Activated T-cell treated with anti-CD3 and anti-CD28 coated beads for 48 hours (primary cell): ENCODE data around the gene ZC3H6.
"Not testable (repeated sequence)": the region's sequence is repeated elsewhere in the genome, so short reads cannot be mapped to it uniquely, and the experiment has no call there.

ENCODE experiments used
- DNase-seq: peaks from one replicate; pipeline ENCODE4 v3.0.0-alpha.2; 2020; ENCODE audit warnings: low read depth

ZC3H6 gene

DNA sequence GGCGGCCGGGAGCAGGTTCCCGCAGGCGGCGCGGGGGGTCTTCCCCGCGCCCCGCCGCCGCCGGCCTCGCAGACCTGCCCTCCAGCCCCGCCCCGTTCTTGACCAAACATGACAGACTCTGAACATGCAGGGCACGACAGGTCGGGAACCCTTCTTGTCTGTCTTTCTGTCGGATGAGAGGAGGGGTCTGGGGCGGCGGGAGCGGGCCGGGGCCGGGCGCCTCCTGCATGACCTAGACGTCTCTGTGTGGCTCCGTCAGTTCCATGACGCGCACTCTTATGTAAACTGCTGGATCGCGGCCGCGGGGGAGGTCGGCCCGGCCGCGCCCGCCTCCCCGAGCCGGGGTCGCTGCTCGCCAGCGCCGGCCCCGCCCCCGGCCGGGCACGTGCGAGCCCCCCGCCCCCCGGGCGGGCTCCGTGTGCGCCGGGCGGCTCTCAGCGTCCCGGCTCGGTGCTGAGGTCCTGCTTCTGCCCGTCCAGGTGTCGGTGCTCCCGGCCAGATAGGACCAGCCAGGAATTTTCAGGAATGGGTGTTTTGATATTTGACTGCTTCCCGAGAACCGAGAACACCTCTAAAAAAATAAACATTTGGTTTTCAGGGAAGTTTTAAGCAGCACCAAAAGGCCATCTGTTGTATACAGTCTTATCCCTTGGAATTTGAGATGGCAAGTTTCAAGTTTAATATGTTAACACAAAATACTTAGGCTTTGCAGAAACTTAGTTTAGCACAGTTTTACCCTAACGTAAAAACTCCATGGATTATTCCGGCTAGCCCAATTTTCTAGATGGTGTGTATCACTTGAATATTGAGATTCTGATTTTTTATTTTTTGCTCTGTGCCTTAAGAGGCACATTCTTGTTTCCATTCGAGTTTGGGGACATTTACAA is 733 bp downstream of the ZC3H6 start:
- peak; percentile 75 for DNase-seq

GRCh38 chr2:112276954-112277353 is 1.6 kb downstream of the ZC3H6 start:
- DNase-seq: no peak

DNA sequence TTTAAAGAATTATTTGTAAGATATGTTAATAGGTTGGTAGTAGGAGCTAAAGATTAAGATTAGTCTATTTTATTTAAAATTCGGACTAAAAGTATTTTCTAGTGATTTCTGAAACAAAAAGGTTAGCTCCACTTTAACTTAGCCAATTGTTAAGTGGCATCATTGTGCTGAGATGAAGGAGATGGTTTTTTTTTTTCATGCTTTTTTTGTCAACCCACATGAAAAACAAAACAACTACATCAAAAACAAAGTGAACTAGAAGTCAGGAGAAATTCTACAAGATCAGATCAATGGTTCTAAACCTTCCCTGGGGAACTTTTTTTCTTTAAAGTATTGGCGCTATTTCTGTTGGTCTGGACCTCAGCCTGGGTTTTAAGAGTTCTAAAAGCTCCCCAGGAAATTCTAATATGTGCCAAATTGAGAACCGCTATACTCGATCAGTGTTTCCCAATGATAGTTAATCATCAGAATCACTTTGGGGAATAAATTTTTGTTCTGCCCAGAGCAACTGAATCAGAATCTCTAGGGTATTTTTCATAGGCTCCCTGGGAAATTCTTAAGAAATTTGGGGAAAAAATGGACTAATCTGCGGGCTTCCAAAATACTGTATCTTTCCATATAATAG is 2.3 kb downstream of the ZC3H6 start:
- DNase-seq: no peak

DNA sequence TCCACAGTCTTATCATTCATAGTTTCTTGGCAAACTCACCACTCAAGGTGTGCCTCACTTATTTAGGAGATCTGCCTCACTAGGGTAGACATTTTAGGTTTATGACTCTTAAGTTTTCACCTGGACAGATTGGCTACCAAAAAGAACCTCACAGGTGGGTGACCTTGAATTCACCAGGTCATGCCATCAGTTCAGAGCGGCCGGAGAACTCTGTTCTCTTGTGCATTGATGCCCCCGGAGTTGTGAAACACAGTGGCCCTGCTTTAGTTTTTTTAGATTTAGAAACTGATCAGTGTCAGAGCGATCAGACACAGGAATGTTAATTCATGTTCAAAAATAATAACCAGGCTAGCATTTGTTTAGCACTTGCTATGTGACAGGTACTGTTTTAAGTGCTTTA is 6.7 kb downstream of the ZC3H6 start:
- DNase-seq: not testable (repeated sequence)

GRCh38 chr2:112283535-112283934 is 8.1 kb downstream of the ZC3H6 start:
- DNase-seq: not testable (repeated sequence)

DNA sequence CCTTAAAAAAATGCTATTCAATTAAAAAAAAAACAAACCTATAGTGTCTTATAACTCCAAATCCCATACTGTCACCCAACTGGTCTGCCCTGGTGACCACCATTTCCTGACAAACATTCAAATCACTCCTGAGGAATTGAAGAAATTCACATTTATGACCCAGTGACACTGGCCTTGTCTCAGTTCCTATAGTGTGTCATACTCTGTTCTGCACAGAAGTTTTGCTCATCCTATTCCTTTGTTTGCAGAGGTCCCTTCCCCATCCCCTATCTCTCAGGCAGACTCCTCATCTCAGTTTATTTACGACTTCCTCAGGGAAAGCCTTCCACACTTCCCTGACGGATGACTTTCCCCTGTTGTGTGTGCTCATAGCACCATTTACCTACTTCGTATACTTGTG is 14.7 kb downstream of the ZC3H6 start:
- no peak for DNase-seq

- no peak for DNase-seq
These were observed 15.3 kb downstream of the ZC3H6 start for GRCh38 chr2:112290648-112291047.

DNA sequence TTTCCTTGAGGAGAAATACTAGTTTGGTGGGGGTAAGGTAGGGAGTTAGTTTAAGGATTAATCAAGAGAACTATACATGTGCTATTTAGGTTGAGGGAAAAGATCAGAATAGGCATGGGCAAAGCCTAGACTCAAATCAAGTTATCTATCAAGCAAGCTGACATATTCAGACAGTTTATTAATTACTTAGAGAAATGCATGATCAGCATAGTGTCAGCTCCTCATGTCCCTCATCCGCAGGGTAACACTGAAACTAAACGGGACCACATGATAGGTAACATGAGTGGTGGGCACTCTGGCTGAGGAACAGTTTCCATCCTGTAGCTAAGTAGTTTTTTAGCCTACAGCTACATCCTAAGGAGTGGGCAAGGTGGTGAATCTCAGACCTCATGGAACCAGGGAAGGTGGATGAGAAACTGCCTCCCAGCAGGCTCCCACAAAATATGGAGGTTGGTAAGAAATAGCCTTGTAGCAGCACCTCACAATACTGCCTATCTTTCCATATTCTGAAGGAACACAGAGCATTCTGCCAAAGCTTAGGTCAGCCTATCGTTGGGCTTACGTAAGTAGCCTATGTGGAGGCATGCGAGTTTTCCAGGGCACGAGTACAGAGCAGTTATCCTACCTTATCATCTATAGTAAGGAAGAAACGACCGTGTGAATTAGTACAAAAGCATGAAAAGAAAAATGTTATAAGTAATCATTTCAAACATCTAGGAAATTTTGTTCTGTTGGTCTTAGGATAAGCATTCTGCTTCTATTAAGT is 18.4 kb downstream of the ZC3H6 start:
- DNase-seq: no peak

- no peak for DNase-seq
These were observed 20.1 kb downstream of the ZC3H6 start for GRCh38 chr2:112295407-112296078.

DNA sequence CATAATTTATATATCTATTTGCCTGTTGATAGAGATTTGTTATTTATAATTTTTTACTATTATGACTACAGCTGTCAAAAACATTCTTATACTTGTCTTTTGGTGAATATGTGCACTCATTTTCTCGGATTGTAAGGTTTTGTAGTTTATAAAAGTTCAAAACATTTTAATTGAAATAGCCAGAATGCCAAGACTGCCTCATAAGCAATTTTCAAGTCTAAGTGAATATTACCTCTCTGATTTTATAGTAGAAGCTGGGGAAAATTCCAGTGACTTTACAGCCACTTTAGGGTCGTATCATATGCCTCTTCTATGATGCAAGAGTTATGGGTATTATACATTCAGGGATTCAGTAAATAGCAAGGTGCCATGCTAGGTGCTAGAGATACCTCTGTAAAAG is 21.0 kb downstream of the ZC3H6 start:
- DNase-seq: no peak

DNA sequence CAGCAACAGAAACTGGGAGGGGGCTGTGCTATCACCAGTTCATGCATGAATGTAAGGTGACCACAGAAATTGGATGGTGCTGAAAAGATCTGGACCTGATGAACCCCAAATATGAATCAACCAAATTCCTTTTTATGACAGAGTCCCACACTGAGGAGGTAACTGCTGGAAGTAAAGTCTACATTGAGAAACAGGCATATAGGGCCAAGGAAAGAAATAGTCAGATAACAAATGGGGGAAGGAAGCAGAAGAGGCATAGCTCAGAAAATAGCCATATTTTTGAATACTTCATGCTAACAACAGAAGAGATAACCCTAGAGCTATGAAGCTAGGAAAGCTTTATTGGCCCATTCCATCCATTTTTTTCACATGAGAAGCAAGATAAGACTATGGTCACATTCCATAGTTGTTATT is 25.8 kb downstream of the ZC3H6 start:
- no peak for DNase-seq

GRCh38 chr2:112301973-112302372 is 26.6 kb downstream of the ZC3H6 start:
- no peak for DNase-seq

DNA sequence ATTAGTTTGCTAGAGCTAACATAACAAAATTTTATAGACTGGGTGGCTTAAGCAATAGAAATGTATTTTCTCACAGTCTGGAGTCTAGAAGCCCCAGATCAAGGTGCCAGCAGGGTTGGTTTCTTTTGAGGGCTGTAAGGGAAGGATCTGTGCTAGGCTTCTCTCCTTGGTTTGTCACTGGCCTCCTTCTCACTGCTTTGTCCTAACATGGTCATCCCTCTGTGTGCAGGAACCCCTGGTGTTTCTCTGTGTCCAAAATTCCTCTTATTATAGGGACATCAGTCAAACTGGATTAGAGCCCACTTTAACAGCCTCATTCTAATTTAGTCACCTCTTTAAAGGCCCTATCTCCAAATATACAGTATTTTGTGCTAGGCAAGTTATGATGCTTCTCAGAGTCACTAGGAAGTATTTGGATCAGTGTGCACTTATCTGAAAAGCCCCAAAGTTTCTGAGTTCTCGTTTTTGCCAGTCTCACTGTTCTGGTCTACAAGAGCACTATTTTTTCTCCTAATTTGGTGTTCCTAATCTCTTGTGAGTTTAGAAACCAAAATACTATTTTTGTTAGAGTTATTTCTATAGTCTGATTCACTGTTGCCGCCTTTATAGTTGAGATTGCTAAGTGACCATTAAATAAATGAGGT is 29.0 kb downstream of the ZC3H6 start:
- DNase-seq: no peak

GRCh38 chr2:112305132-112305531 is 29.7 kb downstream of the ZC3H6 start:
- DNase-seq: no peak

GRCh38 chr2:112310906-112311305 is 35.5 kb downstream of the ZC3H6 start:
- no peak for DNase-seq

- DNase-seq: no peak
These were observed 36.5 kb downstream of the ZC3H6 start for GRCh38 chr2:112311932-112312331.

- DNase-seq: no peak
These were observed 37.4 kb downstream of the ZC3H6 start for GRCh38 chr2:112312821-112313220.

- no peak for DNase-seq
These were observed 39.5 kb downstream of the ZC3H6 start for GRCh38 chr2:112314856-112315255.

DNA sequence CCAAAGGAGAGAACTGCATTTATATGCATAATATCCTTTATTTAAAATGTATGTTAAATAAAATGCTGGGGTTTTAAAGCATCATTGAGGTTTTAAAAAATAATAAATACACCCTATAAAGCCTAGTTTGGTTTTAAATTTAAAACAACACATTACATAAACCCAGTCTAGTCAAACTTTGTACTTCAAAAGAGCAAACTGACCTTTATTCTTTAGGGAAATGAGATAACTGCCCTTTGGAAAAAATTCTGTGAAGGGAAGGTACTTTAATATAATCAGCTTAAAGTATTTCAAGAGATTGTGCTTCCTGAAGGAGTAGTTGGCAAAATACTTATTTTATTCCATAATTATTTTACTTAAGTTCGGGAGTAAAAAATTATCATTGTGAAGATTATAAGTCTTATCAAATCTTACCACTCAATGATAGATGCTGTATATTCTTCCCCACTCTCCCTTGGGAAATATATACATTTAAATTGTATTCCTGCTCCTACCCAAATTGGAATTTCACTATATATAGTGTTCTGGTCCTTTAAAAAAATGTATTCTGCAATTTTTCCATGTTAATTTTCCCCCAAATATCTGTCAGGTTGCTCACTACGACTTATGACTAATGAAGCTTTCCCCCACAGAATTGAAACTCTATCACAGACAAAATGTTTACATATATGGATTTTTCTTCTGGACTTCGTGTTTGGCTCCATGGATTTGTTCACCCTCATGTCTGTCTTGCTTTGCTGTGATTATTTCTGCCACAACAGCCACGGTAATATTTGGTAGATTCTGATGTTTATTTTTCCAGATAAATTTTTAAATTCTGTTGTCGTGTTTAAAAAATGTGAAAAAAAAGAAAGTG is 42.1 kb downstream of the ZC3H6 start:
- DNase-seq: no peak

GRCh38 chr2:112318515-112318914 is 43.1 kb downstream of the ZC3H6 start:
- DNase-seq: no peak
